ENCODE data around the gene CCSER1.

CCSER1 gene

DNA sequence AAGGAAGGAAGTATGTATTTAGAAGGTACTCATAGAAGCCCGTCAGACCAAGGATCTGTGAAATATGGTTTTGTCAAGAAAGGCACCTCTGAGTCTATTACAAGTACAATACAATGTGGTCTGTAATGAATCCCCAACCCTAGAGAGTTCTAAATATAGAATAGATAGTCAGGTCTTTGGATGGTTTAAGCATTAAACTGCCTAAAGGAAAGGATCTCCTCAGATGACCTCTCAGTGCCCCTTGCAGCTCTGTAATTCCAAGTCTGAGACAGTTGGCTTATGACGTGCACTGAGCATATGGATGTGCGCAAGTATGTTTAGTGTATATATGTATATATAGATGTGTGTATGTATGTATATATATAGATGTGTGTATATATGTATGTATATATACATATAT lies 62.0 kb downstream of the CCSER1 start:
- H3K9me3 ChIP-seq (ENCODE audit: control insufficient read depth in 2 of 2, low read length in 2 of 2) = no peaks in the 10 kb centered on the region
- H3K36me3 ChIP-seq (ENCODE audit: control insufficient read depth in 2 of 2, insufficient read depth in 2 of 2, low read length in 2 of 2) = no peaks in the 10 kb centered on the region
- H3K9ac ChIP-seq (ENCODE audit: low read length in 2 of 2) = no peak overlapping the region
- H3K4me1 ChIP-seq (ENCODE audit: control insufficient read depth, insufficient read depth, low read length) = no peaks in the 10 kb centered on the region
- H3K4me3 ChIP-seq (ENCODE audit: low read length in 2 of 2) = no peak overlapping the region
- H3K27ac ChIP-seq (ENCODE audit: low read length) = no peak overlapping the region
- H3K27me3 ChIP-seq (ENCODE audit: control insufficient read depth in 1 of 2, insufficient read depth in 2 of 2, low read length in 2 of 2) = no peaks in the 10 kb centered on the region

DNA sequence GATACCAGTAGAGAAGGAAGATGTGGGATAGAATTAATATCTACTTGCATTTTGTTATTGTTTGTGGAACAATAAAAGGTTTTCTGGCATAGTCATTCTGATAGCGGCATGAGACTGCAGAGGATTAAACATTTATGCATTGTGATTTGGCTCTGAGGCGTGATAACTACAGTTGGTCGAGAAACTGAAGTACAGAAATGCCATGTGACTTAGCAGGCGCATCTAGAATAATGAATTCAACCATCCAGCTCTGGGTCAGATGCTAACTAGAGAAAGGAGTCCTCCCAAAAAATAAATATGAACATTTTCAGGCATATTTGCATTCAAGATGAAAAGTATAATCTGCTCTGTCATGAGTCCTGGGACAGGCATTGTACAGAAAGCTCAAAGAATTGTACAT lies 62.8 kb downstream of the CCSER1 start:
- Histone ChIP-seq H3K9ac (ENCODE audit: low read length in 2 of 2) (no peak overlapping the region), H3K36me3 (ENCODE audit: control insufficient read depth in 2 of 2, insufficient read depth in 2 of 2, low read length in 2 of 2) (no peaks in the 10 kb centered on the region), H3K9me3 (ENCODE audit: control insufficient read depth in 2 of 2, low read length in 2 of 2) (no peaks in the 10 kb centered on the region), H3K4me3 (ENCODE audit: low read length in 2 of 2) (no peak overlapping the region), H3K27me3 (ENCODE audit: control insufficient read depth in 1 of 2, insufficient read depth in 2 of 2, low read length in 2 of 2) (no peaks in the 10 kb centered on the region), H3K27ac (ENCODE audit: low read length) (no peak overlapping the region), H3K4me1 (ENCODE audit: control insufficient read depth, insufficient read depth, low read length) (no peaks in the 10 kb centered on the region)

DNA sequence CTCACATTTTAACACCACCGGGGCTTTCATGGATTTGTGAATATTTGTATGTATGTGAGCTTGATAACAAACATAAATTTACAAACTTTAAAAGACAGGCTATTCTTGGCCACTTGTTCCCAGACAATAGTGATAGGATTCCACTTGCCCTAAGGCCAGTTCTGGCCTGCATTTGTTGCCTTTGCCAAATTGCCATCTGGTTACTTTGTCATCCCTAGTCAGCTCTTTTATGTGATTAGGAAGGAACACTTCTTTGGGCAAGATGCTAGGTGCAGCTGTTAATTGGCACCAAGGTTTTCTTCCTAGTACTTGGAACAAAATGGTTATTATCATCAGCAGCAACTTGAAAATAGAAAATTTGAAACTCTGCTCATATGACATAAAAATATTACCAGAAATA lies 63.3 kb downstream of the CCSER1 start:
- H3K27me3 ChIP-seq (ENCODE audit: control insufficient read depth in 1 of 2, insufficient read depth in 2 of 2, low read length in 2 of 2) = no peaks in the 10 kb centered on the region
- H3K9ac ChIP-seq (ENCODE audit: low read length in 2 of 2) = no peak overlapping the region

DNA sequence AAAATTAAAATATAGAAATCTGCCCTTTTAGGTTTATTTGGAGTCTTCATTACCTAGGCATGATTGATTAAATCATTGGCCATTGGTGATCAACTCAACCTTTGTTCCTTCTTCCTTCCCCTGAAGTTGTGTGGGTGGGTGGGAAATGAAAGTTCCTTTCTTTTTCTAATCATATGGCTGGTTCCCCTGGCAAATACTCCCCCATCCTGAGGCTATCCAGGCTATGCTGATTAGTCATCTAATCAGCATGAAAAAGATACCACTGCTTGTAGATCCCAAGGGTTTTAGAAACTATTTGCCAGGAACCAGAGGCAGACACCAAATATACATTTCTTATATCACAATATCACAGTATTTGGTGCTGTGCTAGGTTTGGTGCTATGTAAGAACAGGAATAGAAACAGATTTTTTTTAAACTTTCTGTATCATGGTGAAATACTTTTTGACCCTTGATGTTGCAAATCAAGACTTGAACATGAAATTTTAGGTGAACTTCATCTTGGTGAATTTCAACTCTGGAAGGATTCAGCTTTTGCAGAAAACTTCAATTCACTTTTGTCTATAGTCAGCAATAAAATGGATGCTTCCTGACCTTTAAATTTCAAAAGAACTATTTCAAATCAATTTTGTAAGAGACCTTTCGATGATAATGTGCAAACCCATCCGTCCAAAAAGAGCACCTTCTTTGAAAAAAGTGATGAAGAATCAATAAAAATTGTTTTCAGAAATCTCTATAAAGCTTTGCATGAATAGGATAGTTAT lies 71.1 kb downstream of the CCSER1 start:
- Histone ChIP-seq H3K9me3 (ENCODE audit: control insufficient read depth in 2 of 2, low read length in 2 of 2) (no peaks in the 10 kb centered on the region), H3K4me3 (ENCODE audit: low read length in 2 of 2) (no peak overlapping the region), H3K36me3 (ENCODE audit: control insufficient read depth in 2 of 2, insufficient read depth in 2 of 2, low read length in 2 of 2) (no peaks in the 10 kb centered on the region), H3K27me3 (ENCODE audit: control insufficient read depth in 1 of 2, insufficient read depth in 2 of 2, low read length in 2 of 2) (no peaks in the 10 kb centered on the region), H3K4me1 (ENCODE audit: control insufficient read depth, insufficient read depth, low read length) (no peaks in the 10 kb centered on the region), H3K27ac (ENCODE audit: low read length) (no peak overlapping the region), H3K9ac (ENCODE audit: low read length in 2 of 2) (no peak overlapping the region)

More for the DNA sequence above, 63.3 kb downstream of the CCSER1 start:
- Histone ChIP-seq H3K4me3 (ENCODE audit: low read length in 2 of 2) (no peak overlapping the region), H3K9me3 (ENCODE audit: control insufficient read depth in 2 of 2, low read length in 2 of 2) (no peaks in the 10 kb centered on the region), H3K4me1 (ENCODE audit: control insufficient read depth, insufficient read depth, low read length) (no peaks in the 10 kb centered on the region), H3K27ac (ENCODE audit: low read length) (no peak overlapping the region), H3K36me3 (ENCODE audit: control insufficient read depth in 2 of 2, insufficient read depth in 2 of 2, low read length in 2 of 2) (no peaks in the 10 kb centered on the region)

DNA sequence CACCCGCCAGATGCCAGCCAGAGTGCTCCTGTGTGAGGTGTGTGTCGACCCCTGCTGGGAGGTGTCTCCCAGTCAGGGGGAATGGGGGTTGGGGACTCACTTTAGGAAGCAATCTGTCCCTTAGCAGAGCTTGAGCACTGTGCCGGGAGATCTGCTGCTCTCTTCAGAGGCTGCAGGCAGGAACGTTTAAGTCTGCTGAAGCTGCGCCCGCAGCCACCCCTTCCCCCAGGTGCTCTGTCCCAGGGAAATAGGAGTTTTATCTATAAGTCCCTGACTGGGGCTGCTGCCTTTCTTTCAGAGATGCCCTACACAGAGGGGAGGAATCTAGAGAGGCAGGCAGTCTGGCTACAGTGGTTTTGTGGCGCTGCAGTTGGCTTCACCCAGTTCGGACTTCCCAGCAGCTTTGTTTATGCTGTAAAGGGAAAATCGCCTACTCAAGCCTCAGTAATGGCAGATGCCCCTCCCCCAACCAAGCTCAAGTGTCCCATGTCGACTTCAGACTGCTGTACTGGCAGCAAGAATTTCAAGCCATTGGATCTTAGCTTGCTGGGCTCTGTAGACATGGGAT lies 80.8 kb downstream of the CCSER1 start:
- Histone ChIP-seq H3K9me3 (ENCODE audit: control insufficient read depth in 2 of 2, low read length in 2 of 2) (no peaks in the 10 kb centered on the region), H3K9ac (ENCODE audit: low read length in 2 of 2) (no peak overlapping the region), H3K27me3 (ENCODE audit: control insufficient read depth in 1 of 2, insufficient read depth in 2 of 2, low read length in 2 of 2) (no peaks in the 10 kb centered on the region), H3K36me3 (ENCODE audit: control insufficient read depth in 2 of 2, insufficient read depth in 2 of 2, low read length in 2 of 2) (no peaks in the 10 kb centered on the region), H3K27ac (ENCODE audit: low read length) (no peak overlapping the region), H3K4me3 (ENCODE audit: low read length in 2 of 2) (no peak overlapping the region), H3K4me1 (ENCODE audit: control insufficient read depth, insufficient read depth, low read length) (no peaks in the 10 kb centered on the region)

DNA sequence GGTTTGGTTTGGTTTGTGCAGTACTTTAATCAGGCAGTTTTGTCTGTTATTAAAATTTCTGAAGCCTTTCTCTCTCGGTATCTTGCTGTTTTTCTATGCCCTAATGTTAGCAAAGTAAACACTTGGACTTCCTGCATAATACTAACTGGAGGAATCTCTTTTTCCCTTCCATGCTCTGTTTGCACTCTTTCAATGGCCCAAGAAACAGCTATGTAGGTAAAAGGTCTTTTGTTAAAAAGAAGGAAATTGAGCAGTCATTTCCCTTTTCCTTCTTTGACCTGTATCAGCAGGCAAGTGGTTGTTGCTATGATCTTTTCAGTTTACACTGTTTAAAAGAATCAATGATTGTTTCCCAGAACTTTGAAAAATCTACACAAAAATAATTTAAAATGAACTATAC lies 82.7 kb downstream of the CCSER1 start:
- Histone ChIP-seq H3K27me3 (ENCODE audit: control insufficient read depth in 1 of 2, insufficient read depth in 2 of 2, low read length in 2 of 2) (no peaks in the 10 kb centered on the region), H3K36me3 (ENCODE audit: control insufficient read depth in 2 of 2, insufficient read depth in 2 of 2, low read length in 2 of 2) (no peaks in the 10 kb centered on the region), H3K9ac (ENCODE audit: low read length in 2 of 2) (no peak overlapping the region), H3K4me3 (ENCODE audit: low read length in 2 of 2) (no peak overlapping the region), H3K27ac (ENCODE audit: low read length) (no peak overlapping the region), H3K4me1 (ENCODE audit: control insufficient read depth, insufficient read depth, low read length) (no peaks in the 10 kb centered on the region), H3K9me3 (ENCODE audit: control insufficient read depth in 2 of 2, low read length in 2 of 2) (no peaks in the 10 kb centered on the region)

DNA sequence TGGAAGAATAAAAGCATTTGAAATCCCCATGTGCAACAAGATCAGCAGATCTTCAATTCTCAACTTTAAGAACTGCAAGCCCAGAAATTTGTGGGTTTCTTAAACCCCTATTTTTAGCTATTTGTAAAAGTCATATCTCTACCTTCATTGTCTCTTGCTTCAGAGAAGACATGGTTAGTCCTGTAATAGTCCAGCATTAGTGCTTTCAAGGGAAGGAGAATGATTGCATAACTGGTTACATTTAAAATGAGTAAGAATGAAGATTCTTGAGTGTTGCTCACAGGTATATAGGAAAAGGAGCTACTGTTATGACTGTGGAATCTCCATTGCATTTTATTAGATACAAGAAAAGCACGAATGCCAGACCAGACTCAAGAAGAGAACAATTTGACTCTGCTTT lies 84.0 kb downstream of the CCSER1 start:
- Histone ChIP-seq H3K9ac (ENCODE audit: low read length in 2 of 2) (no peak overlapping the region), H3K27me3 (ENCODE audit: control insufficient read depth in 1 of 2, insufficient read depth in 2 of 2, low read length in 2 of 2) (no peaks in the 10 kb centered on the region), H3K4me3 (ENCODE audit: low read length in 2 of 2) (no peak overlapping the region), H3K27ac (ENCODE audit: low read length) (no peak overlapping the region), H3K36me3 (ENCODE audit: control insufficient read depth in 2 of 2, insufficient read depth in 2 of 2, low read length in 2 of 2) (no peaks in the 10 kb centered on the region), H3K9me3 (ENCODE audit: control insufficient read depth in 2 of 2, low read length in 2 of 2) (no peaks in the 10 kb centered on the region), H3K4me1 (ENCODE audit: control insufficient read depth, insufficient read depth, low read length) (no peaks in the 10 kb centered on the region)

DNA sequence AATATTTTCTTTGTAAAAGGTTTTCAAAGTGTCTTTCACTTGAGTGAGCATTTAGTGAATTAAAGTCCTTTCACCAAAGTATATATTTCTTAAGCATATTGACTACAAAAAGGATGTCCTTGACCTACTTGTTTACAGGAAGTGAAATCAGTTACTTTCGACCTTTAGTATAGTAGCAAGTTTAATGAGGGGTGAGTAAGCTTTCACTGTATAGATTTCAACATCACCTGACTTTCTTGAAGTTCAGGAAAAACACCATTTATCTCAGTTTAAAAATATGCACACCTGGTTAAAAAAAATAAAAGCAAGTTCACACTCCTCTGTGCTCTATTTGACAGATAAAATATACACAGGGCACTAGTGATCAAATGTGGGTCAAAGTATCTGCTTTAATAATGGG lies 88.1 kb downstream of the CCSER1 start:
- Histone ChIP-seq H3K9ac (ENCODE audit: low read length in 2 of 2) (no peak overlapping the region), H3K27ac (ENCODE audit: low read length) (no peak overlapping the region)

DNA sequence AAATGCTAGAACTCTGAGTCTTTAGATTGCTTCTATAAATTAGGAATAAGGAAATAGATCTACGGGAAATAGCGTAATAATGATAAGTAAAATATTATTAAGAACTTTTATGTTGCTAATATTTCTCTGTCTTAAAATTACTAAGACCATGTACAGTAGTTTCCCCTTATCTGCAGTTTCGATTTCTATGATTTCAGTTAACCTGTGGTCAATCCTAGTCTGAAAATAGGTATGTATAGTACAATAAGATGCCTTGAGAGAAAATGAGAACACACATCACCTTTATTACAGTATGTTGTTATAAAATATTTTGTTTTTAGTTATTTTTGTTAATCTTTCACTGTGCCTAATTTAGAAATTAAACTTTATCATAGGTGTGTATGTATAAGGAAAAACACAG lies 92.6 kb downstream of the CCSER1 start:
- Histone ChIP-seq H3K4me1 (ENCODE audit: control insufficient read depth, insufficient read depth, low read length) (no peaks in the 10 kb centered on the region), H3K4me3 (ENCODE audit: low read length in 2 of 2) (no peak overlapping the region), H3K27ac (ENCODE audit: low read length) (no peak overlapping the region), H3K27me3 (ENCODE audit: control insufficient read depth in 1 of 2, insufficient read depth in 2 of 2, low read length in 2 of 2) (no peaks in the 10 kb centered on the region), H3K36me3 (ENCODE audit: control insufficient read depth in 2 of 2, insufficient read depth in 2 of 2, low read length in 2 of 2) (no peaks in the 10 kb centered on the region), H3K9ac (ENCODE audit: low read length in 2 of 2) (no peak overlapping the region), H3K9me3 (ENCODE audit: control insufficient read depth in 2 of 2, low read length in 2 of 2) (no peaks in the 10 kb centered on the region)

More for the DNA sequence above, 88.1 kb downstream of the CCSER1 start:
- Histone ChIP-seq H3K27me3 (ENCODE audit: control insufficient read depth in 1 of 2, insufficient read depth in 2 of 2, low read length in 2 of 2) (no peaks in the 10 kb centered on the region), H3K9me3 (ENCODE audit: control insufficient read depth in 2 of 2, low read length in 2 of 2) (no peaks in the 10 kb centered on the region), H3K36me3 (ENCODE audit: control insufficient read depth in 2 of 2, insufficient read depth in 2 of 2, low read length in 2 of 2) (no peaks in the 10 kb centered on the region), H3K4me3 (ENCODE audit: low read length in 2 of 2) (no peak overlapping the region), H3K4me1 (ENCODE audit: control insufficient read depth, insufficient read depth, low read length) (no peaks in the 10 kb centered on the region)

DNA sequence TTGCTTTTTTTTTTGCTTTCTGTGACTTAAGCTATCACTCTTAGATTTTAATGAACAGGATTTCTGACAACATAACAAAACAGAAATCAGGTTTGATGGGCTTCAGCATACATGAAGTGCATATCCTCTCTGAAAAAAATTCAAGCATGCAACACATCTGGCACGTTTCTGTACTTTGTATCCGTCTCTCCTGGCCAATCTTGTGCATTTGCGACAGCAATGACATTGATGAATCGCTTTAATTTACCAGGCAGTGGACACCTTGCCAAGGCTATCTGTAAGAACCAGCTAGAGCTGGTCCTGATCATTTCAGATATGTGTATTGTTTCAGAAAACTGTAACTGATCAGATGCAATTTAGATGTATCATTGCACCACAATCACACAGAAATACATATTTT lies 93.3 kb downstream of the CCSER1 start:
- Histone ChIP-seq H3K36me3 (ENCODE audit: control insufficient read depth in 2 of 2, insufficient read depth in 2 of 2, low read length in 2 of 2) (no peaks in the 10 kb centered on the region), H3K27ac (ENCODE audit: low read length) (no peak overlapping the region)

DNA sequence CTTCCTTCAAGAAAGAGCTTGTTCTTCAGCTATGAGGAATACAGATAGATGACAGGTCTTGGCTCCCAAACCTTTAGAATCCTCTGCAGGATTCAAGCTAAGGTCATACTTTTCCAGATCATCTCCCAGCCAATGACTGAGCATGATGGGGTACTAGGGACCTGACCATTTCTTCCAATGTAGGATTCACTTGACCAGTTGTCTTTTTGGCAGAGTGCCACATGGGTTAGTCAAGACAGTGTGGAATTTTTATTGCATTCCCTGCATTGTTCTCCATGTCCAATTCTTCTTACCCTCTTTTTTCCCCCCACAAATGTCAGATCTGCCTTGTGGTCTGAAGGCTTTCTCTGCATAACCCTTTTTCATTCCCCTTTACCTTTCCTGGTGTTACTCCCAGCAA lies 99.5 kb downstream of the CCSER1 start:
- Histone ChIP-seq H3K4me1 (ENCODE audit: control insufficient read depth, insufficient read depth, low read length) (no peaks in the 10 kb centered on the region), H3K9me3 (ENCODE audit: control insufficient read depth in 2 of 2, low read length in 2 of 2) (no peaks in the 10 kb centered on the region), H3K27me3 (ENCODE audit: control insufficient read depth in 1 of 2, insufficient read depth in 2 of 2, low read length in 2 of 2) (no peaks in the 10 kb centered on the region), H3K4me3 (ENCODE audit: low read length in 2 of 2) (no peak overlapping the region), H3K27ac (ENCODE audit: low read length) (no peak overlapping the region), H3K36me3 (ENCODE audit: control insufficient read depth in 2 of 2, insufficient read depth in 2 of 2, low read length in 2 of 2) (no peaks in the 10 kb centered on the region), H3K9ac (ENCODE audit: low read length in 2 of 2) (no peak overlapping the region)

More for the DNA sequence above, 93.3 kb downstream of the CCSER1 start:
- Histone ChIP-seq H3K9me3 (ENCODE audit: control insufficient read depth in 2 of 2, low read length in 2 of 2) (no peaks in the 10 kb centered on the region), H3K27me3 (ENCODE audit: control insufficient read depth in 1 of 2, insufficient read depth in 2 of 2, low read length in 2 of 2) (no peaks in the 10 kb centered on the region), H3K4me1 (ENCODE audit: control insufficient read depth, insufficient read depth, low read length) (no peaks in the 10 kb centered on the region), H3K4me3 (ENCODE audit: low read length in 2 of 2) (no peak overlapping the region), H3K9ac (ENCODE audit: low read length in 2 of 2) (no peak overlapping the region)

Measured in stomach smooth muscle (tissue), 2 donors.